ENCODE results near the gene RINL. TPM values are rescaled to one million over a fixed set of nuclear protein-coding genes. Genes with fewer than 3 reads are reported as not detected.

Gene RINL, protein sequence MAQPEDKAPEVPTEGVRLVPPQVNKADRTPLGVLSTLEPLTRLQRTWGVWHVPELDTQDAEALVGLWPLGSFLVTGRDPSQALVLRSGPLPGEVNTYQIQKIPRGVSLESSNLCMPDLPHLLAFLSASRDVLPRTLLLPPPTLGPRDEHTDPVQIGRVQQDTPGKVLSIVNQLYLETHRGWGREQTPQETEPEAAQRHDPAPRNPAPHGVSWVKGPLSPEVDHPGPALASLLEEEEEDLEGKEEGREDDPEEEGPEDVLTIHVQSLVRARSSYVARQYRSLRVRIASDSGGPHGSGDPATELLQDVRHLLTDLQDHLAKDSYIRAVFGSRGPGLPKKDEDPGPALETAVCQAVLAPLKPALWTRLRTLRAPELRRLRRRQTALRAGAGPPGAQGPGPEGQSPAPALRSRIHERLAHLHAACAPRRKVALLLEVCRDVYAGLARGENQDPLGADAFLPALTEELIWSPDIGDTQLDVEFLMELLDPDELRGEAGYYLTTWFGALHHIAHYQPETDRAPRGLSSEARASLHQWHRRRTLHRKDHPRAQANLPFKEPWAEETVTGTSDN
- total RNA-seq = 10 to 100 TPM in 1 of 4 donors, 1 to 10 TPM in 3; 5.3 to 10.4 (median 7.1) TPM

DNA sequence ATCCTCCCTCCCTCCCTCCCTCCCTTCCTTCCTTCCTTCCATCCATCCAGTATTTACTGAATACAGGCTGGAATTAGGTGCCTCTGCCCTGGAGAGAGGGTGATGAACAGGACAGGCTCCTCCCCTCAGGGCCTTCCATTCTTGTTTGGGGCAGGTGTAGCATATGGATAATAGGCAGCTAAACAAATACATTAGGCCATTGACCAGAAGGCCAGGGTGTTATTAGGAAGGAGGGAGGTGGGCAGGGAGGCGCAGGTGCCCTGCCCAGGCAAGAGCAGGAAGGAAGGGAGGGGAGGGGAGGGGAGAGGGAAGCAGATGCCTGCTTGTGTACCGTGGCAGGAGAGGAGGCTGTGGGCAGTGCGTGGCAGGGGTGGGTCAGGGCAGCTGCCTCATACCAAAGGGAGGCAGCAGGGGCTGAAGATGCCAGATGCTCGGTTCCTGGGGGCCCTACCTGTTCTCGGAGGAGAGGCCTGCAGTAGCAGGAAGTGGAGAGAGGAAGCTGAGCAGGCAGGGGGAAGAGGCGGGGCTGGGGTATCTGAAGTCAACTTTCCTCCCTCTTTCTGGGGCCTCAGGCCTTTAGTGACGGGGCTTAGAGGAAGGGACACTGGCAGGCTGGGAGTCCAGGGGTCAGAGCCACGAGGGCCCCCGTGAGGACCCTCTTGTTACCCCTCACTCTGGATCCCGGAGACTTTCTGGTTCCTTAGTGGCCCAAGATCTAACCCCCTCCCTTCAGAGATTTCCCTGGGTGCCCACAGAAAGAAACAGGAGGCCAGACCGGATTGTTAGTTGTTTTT is at the start of gene RINL:
RINL (minus strand) TSS at position 495 of the 794 bp plus-strand sequence. CDS start 1,533 bp downstream, outside the sequence.
- DNase-seq (ENCODE audit: low spot score) = no peak
- no peak for ATAC-seq (ENCODE audit: low FRiP score)
- TF ChIP-seq, protein P1, sequence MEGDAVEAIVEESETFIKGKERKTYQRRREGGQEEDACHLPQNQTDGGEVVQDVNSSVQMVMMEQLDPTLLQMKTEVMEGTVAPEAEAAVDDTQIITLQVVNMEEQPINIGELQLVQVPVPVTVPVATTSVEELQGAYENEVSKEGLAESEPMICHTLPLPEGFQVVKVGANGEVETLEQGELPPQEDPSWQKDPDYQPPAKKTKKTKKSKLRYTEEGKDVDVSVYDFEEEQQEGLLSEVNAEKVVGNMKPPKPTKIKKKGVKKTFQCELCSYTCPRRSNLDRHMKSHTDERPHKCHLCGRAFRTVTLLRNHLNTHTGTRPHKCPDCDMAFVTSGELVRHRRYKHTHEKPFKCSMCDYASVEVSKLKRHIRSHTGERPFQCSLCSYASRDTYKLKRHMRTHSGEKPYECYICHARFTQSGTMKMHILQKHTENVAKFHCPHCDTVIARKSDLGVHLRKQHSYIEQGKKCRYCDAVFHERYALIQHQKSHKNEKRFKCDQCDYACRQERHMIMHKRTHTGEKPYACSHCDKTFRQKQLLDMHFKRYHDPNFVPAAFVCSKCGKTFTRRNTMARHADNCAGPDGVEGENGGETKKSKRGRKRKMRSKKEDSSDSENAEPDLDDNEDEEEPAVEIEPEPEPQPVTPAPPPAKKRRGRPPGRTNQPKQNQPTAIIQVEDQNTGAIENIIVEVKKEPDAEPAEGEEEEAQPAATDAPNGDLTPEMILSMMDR (IDR thresholded peaks at IDR 0.05) = no peak

DNA sequence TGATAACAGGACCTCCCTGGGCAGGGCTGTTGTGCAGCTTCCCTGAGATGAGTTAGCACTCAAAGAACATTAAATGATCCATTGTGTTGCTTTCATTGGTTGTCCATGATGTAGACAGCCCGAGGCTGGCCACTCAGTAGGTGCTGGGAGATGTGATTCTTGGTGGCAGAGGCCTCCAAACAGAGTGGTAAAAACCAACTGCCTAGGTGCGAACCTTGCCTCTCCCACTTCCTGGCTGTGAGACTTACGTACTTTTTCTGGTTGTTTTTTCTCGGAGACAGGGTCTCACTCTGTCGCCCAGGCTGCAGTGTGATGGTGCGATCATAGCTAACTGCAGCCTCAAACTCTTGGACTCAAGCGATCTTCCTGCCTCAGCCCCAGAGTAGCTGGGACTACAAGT is 46.3 kb upstream of the RINL start:
- ATAC-seq (ENCODE audit: low FRiP score) (no peak), DNase-seq (ENCODE audit: low spot score) (no peak)
- TF ChIP-seq, protein P1 (IDR thresholded peaks at IDR 0.05) = no peak

DNA sequence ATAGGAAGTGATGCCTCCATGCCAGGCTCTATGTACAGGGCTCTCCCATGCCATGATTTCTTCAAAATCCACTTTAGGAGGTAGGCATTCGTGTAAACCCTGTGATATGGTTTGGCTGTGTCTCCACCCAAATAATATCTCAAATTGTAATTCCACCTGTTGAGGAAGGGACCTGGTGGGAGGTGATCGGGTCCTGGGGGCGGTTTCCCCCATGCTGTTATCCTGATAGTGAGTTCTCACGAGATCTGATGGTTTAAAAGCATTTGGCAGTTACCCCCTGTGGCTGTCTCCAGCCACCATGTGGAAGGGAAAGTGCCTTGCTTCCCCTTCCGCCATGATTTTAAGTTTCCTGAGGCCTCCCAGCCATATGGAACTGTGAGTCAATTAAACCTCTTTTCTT is 44.4 kb upstream of the RINL start:
- DNase-seq (ENCODE audit: low spot score) = no peak
- no peak for ATAC-seq (ENCODE audit: low FRiP score)
- TF ChIP-seq, protein P1 (IDR thresholded peaks at IDR 0.05) = no peak

DNA sequence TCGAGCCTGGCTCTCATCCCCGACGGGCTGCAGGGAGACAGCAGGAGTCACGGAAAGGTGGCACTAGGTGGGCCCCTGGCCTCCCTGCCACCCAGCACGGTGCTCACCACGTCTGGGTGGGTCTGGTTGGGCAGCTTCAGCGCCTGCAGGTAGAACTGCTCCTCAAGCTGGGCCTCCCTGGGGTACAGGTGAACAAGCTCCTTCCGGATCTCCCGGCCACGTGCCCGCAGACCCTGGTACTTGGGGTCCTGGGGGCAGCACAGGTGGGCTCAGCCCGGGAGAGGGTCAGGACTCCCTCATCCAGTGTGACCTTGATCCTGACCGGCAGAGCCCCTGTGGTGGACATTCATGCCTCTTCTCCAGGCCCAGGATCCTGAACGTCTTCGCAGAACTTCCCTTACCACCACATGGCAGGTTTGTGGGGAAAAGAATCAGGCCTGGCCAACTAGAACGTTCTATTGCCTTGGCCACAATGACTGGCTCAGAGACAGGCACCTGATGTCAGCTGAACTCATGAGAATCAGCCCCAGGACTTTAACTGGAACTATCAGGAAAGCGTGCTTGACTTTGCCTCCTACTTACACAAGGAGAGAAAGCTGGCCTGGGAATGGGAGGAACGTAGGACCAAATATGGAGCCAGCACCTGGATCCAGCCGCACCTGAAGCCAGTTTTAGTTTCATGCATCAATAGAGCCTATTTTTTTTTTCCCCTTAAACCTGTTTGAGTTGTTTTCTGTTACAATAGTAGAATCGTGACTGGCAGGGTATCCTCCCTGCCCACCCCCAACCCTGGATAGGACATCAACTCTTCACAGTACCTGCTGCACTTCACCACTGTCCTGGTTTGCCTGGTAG is 43.6 kb upstream of the RINL start:
- no peak for DNase-seq (ENCODE audit: low spot score)
- TF ChIP-seq, protein P1 (IDR thresholded peaks at IDR 0.05) = no peak
- no peak for ATAC-seq (ENCODE audit: low FRiP score)

DNA sequence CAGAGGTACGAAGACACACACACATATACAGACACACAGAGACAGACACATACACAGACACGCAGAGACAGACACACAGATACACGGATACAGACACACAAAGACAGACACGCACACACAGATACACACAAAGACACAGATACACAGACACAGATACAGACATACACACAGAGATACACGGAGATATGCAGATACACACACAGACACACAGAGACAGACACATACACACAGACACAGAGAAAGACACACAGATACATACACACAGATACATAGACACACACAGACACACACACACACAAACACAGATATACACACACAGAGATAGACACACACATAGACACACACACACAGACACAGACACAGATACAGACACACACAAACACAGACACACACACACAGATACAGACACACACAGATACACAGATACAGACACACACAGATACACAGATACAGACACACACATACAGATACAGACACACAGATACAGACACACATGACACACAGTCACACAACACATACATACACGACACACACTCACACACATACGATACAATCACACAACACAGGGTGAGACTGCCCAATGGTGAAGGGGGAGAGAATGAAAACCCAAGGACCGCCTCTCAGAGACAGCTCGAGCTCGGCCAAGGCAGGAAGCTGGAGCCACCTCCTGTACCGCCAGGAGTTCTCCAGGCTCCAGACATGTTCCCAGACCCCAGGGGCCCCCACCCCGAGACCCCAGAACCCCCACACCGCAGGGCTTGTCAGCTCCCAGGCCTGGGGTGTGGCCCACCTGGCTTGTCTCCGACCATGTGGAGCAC is 42.7 kb upstream of the RINL start:
- TF ChIP-seq, protein P1 (IDR thresholded peaks at IDR 0.05) = no peak
- ATAC-seq (ENCODE audit: low FRiP score) (no peak), DNase-seq (ENCODE audit: low spot score) (no peak)
